HEK293 (cell line): Measurements from ENCODE around the gene COL17A1.

Source experiments
- CTCF ChIA-PET: fragments of 350-600 bp; formaldehyde crosslinking; extraction: SDS; loops from one replicate; lab custom pipeline; 2021; ENCODE audit warnings: antibody characterized with exemption; lab: Yijun Ruan, JAX
- POLR2A ChIA-PET: fragments of 300-600 bp; formaldehyde crosslinking; extraction: SDS; loops from one replicate; lab custom pipeline; 2020; ENCODE audit warnings: antibody characterized with exemption, inconsistent platforms; lab: Yijun Ruan, JAX
- H3K27ac ChIP-seq: fragments of 200-500 bp; sonication (Bioruptor generic); 2 replicates; pipeline ENCODE4 v1.5.1; 2014; ENCODE audit warnings: low read depth, low read length, control low read depth, inconsistent platforms; ENCODE audit errors: extremely low read depth
- H3K36me3 ChIP-seq, 2 experiments: fragments of 200-500 bp in 1 of 2; sonication (Bioruptor generic) in 1 of 2; 1 replicate in 1 of 2; 2 replicates in 1 of 2; pipeline ENCODE4 v1.5.1; 2014 to 2017; ENCODE audit warnings: inconsistent platforms in 2 of 2, low read length in 2 of 2; ENCODE audit not compliant: control insufficient read depth in 2 of 2, insufficient read depth in 1 of 2
- H3K4me1 ChIP-seq: fragments of 200-500 bp; sonication (Bioruptor generic); 2 replicates; pipeline ENCODE4 v1.5.1; 2014; ENCODE audit warnings: mild to moderate bottlenecking, low read length, inconsistent platforms; ENCODE audit not compliant: control insufficient read depth, insufficient read depth
- H3K4me3 ChIP-seq: 2 replicates; pipeline ENCODE4 v1.5.1; 2011; ENCODE audit warnings: low read depth, mild to moderate bottlenecking, control low read depth, low read length, moderate library complexity
- H3K9me3 ChIP-seq: fragments of 200-500 bp; sonication (Bioruptor generic); 2 replicates; pipeline ENCODE4 v1.5.1; 2014; ENCODE audit warnings: low read depth, low read length, inconsistent platforms; ENCODE audit not compliant: control insufficient read depth, insufficient read depth
- PRDM6 ChIP-seq: fragments of 450-650 bp; formaldehyde crosslinking; IDR thresholded peaks from 2 replicates; pipeline ENCODE4 v1.5.1; 2017; ENCODE audit warnings: missing biosample characterization, missing genetic modification characterization
- TCF7L2 ChIP-seq: IDR thresholded peaks from 2 replicates; pipeline ENCODE4 v1.6.1; 2011; ENCODE audit warnings: low read depth, mild to moderate bottlenecking, inconsistent platforms, low read length, moderate library complexity, borderline replicate concordance
- YY1 ChIP-seq: fragments of 450-650 bp; formaldehyde crosslinking; IDR thresholded peaks from 2 replicates; pipeline ENCODE4 v1.5.1; 2018; ENCODE audit warnings: missing biosample characterization, missing genetic modification characterization
- ZBTB10 ChIP-seq: fragments of 450-650 bp; formaldehyde crosslinking; IDR thresholded peaks from 2 replicates; pipeline ENCODE4 v1.5.1; 2016; ENCODE audit warnings: missing biosample characterization, missing genetic modification characterization
- ZBTB7A ChIP-seq: fragments of 450-650 bp; formaldehyde crosslinking; IDR thresholded peaks from 2 replicates; pipeline ENCODE4 v1.5.1; 2016; ENCODE audit warnings: low read depth, missing biosample characterization, missing genetic modification characterization
- ZIC2 ChIP-seq: fragments of 450-650 bp; formaldehyde crosslinking; IDR thresholded peaks from 2 replicates; pipeline ENCODE4 v1.5.1; 2016; ENCODE audit warnings: missing biosample characterization, missing genetic modification characterization
- ZNF133 ChIP-seq: fragments of 450-650 bp; formaldehyde crosslinking; IDR thresholded peaks from 2 replicates; pipeline ENCODE4 v1.5.1; 2016; ENCODE audit warnings: missing biosample characterization, missing genetic modification characterization
- ZNF169 ChIP-seq: fragments of 450-650 bp; formaldehyde crosslinking; IDR thresholded peaks from 2 replicates; pipeline ENCODE4 v1.5.1; 2016; ENCODE audit warnings: missing biosample characterization, missing genetic modification characterization
- ZNF211 ChIP-seq: fragments of 450-650 bp; formaldehyde crosslinking; IDR thresholded peaks from 2 replicates; pipeline ENCODE4 v1.5.1; 2016; ENCODE audit warnings: low read depth, missing biosample characterization, missing genetic modification characterization
- ZNF292 ChIP-seq: fragments of 450-650 bp; formaldehyde crosslinking; IDR thresholded peaks from 2 replicates; pipeline ENCODE4 v1.5.1; 2016; ENCODE audit warnings: low read depth, missing biosample characterization, missing genetic modification characterization, borderline replicate concordance
- ZNF311 ChIP-seq: fragments of 450-650 bp; formaldehyde crosslinking; IDR thresholded peaks from 2 replicates; pipeline ENCODE4 v1.5.1; 2017; ENCODE audit warnings: missing biosample characterization, missing genetic modification characterization, borderline replicate concordance
- ZNF501 ChIP-seq: fragments of 450-650 bp; formaldehyde crosslinking; IDR thresholded peaks from 2 replicates; pipeline ENCODE4 v1.5.1; 2016; ENCODE audit warnings: missing biosample characterization, missing genetic modification characterization
- ZNF514 ChIP-seq: fragments of 450-650 bp; formaldehyde crosslinking; IDR thresholded peaks from 2 replicates; pipeline ENCODE4 v1.5.1; 2016; ENCODE audit warnings: missing biosample characterization, missing genetic modification characterization
- ZNF558 ChIP-seq: fragments of 450-650 bp; formaldehyde crosslinking; IDR thresholded peaks from 2 replicates; pipeline ENCODE4 v1.5.1; 2016; ENCODE audit warnings: missing biosample characterization, missing genetic modification characterization
- ZNF600 ChIP-seq: fragments of 450-650 bp; formaldehyde crosslinking; IDR thresholded peaks from 2 replicates; pipeline ENCODE4 v1.5.1; 2016; ENCODE audit warnings: missing biosample characterization, missing genetic modification characterization
- ZNF660 ChIP-seq: fragments of 450-650 bp; IDR thresholded peaks from 2 replicates; pipeline ENCODE4 v1.5.1; 2018; ENCODE audit warnings: missing biosample characterization, mild to moderate bottlenecking, missing genetic modification characterization
- ZNF664 ChIP-seq: fragments of 450-650 bp; formaldehyde crosslinking; IDR thresholded peaks from 2 replicates; pipeline ENCODE4 v1.5.1; 2016; ENCODE audit warnings: missing biosample characterization, missing genetic modification characterization
- ZNF677 ChIP-seq: fragments of 450-650 bp; IDR thresholded peaks from 2 replicates; pipeline ENCODE4 v1.5.0; 2018; ENCODE audit warnings: missing biosample characterization, mild to moderate bottlenecking, missing genetic modification characterization, moderate library complexity
- ZNF701 ChIP-seq: fragments of 450-650 bp; formaldehyde crosslinking; IDR thresholded peaks from 2 replicates; pipeline ENCODE4 v1.5.1; 2016; ENCODE audit warnings: missing biosample characterization, missing genetic modification characterization
- ZNF747 ChIP-seq: fragments of 450-650 bp; formaldehyde crosslinking; IDR thresholded peaks from 2 replicates; pipeline ENCODE4 v1.5.1; 2016; ENCODE audit warnings: missing biosample characterization, missing genetic modification characterization
- ZNF76 ChIP-seq: fragments of 450-650 bp; formaldehyde crosslinking; IDR thresholded peaks from 2 replicates; pipeline ENCODE4; 2016; ENCODE audit warnings: low read depth, missing biosample characterization, missing genetic modification characterization, borderline replicate concordance
- ZXDB ChIP-seq: fragments of 450-650 bp; formaldehyde crosslinking; IDR thresholded peaks from 2 replicates; pipeline ENCODE4 v1.5.1; 2016; ENCODE audit warnings: missing biosample characterization, missing genetic modification characterization
- TF ChIP-seq, protein P1 (sequence below): fragments of 450-650 bp; formaldehyde crosslinking; IDR thresholded peaks from 2 replicates; pipeline ENCODE4; 2016; ENCODE audit warnings: missing biosample characterization, missing genetic modification characterization

COL17A1 gene

DNA sequence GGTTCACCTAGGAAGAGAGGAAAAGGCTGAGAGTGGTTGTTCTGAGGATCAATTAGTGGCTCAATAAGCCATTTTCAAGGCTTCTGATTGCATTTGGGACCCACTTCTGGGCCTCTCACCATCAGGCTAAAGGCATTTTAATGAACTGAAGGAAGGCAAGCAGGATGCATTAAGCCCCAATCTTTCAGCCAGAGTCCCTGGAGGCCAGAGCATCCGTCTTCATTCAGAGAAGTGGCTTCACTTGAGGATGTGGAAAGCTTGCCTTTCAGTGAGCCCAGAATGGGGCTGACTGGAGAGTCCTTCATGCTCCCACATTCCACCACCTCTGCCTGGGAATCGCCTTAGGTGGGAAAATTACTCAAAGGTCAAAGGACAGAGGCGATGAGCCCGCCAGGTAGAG lies 41.8 kb downstream of the COL17A1 start (continued):
- TF ChIP-seq YY1 (no peak), ZNF600 (tag by site-specific recombination) (no peak)

- H3K27ac ChIP-seq = no peak overlapping the region
- no peaks in the 10 kb centered on the region for H3K4me1 ChIP-seq
- H3K36me3 ChIP-seq = no peaks in the 10 kb centered on the region
- H3K4me3 ChIP-seq = no peak overlapping the region
- H3K9me3 ChIP-seq = no peaks in the 10 kb centered on the region
- ChIA-PET CTCF (interaction anchor here (0.6 kb wide), 1 partner anchor 529 kb away, joined by 4 read pairs; no protein-coding TSS in a partner anchor), POLR2A (no interaction called here)
- TF ChIP-seq, protein P1, sequence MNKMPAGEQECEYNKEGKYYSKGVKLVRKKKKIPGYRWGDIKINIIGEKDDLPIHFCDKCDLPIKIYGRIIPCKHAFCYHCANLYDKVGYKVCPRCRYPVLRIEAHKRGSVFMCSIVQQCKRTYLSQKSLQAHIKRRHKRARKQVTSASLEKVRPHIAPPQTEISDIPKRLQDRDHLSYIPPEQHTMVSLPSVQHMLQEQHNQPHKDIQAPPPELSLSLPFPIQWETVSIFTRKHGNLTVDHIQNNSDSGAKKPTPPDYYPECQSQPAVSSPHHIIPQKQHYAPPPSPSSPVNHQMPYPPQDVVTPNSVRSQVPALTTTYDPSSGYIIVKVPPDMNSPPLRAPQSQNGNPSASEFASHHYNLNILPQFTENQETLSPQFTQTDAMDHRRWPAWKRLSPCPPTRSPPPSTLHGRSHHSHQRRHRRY = no peak
- TF ChIP-seq PRDM6 (no peak), ZNF664 (tag by site-specific recombination) (no peak), ZNF501 (tag by site-specific recombination) (no peak), TCF7L2 (no peak)
- TF ChIP-seq, all 188 proteins: peak for 0
Observed at GRCh38 chr10:104043185-104043830, 42.4 kb downstream of the COL17A1 start.

- POLR2A ChIA-PET = no interaction called here
- no peak for TF ChIP-seq ZNF311 (tag by site-specific recombination)
- TF ChIP-seq, all 188 proteins: peak for 0
- H3K9me3 ChIP-seq = no peaks in the 10 kb centered on the region
- no peaks in the 10 kb centered on the region for H3K36me3 ChIP-seq
- CTCF ChIA-PET = no interaction called here
- no peak overlapping the region for H3K27ac ChIP-seq
- H3K4me1 ChIP-seq = no peaks in the 10 kb centered on the region
- H3K4me3 ChIP-seq = no peak overlapping the region
Observed at GRCh38 chr10:104041891-104042535, 43.7 kb downstream of the COL17A1 start.

DNA sequence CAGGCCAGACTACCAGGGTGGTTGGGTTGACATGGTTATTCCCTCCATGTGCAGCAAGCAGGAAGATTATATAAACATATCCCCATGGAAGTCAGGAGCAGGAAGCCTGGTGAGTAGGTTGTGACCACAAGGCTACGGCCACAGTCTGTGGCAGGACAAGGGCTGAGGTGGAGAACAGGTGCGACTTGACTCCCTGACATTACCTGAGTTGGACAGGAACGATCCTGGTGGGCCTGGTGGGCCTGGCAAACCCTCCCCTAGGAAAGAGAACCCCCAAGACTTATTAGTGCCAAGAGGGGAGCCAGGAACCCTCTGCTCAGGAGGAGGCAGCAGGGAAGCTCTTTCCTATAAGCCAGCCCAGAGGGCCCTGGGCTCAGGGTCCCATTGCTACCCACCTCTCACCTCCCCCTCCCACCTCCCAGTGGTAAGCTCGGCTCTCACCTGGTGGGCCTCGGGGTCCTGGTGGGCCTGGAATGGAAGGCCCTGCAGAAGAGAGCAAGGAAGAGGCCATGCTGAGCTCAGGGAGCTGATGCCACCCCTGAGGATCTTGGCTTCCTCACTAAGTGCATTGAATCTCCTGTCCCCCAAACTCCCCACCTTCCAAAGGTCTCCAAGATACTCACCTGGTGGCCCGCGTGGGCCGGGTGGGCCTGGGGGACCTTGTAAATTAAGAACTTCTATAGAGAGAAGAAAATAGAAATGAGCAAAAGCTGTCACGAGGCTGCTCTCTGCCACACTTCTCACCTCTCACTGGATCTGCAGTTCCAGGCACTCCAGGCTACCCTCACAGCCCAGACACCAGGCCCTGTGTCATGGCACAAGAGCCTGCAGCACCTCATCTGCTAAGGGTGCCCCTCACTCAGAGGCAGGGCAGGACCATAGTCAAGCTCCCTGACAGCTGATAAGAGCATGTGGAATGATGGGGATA lies 44.6 kb downstream of the COL17A1 start:
- TF ChIP-seq ZNF169 (tag by site-specific recombination) (no peak), ZNF514 (no peak), ZNF76 (no peak), ZBTB7A (tag by site-specific recombination) (no peak), ZNF747 (no peak), ZNF211 (tag by site-specific recombination) (no peak), ZNF501 (tag by site-specific recombination) (no peak), ZNF133 (tag by site-specific recombination) (no peak), ZNF660 (tag by site-specific recombination) (no peak), ZXDB (tag by site-specific recombination) (no peak), ZNF558 (tag by site-specific recombination) (no peak), ZNF292 (no peak), ZNF677 (tag by site-specific recombination) (no peak), ZBTB10 (no peak), ZIC2 (tag by site-specific recombination) (no peak), ZNF701 (tag by site-specific recombination) (no peak)
- no peaks in the 10 kb centered on the region for H3K4me1 ChIP-seq
- H3K27ac ChIP-seq = no peak overlapping the region
- H3K9me3 ChIP-seq = no peaks in the 10 kb centered on the region
- ChIA-PET POLR2A (no interaction called here), CTCF (no interaction called here)
- H3K36me3 ChIP-seq = no peaks in the 10 kb centered on the region
- H3K4me3 ChIP-seq = no peak overlapping the region
